ENCODE measurements around the gene IL22RA2.

GRCh38 chr6:137185290-137185689, 11.8 kb upstream of the IL22RA2 start:
- TF ChIP-seq CTCF (IDR thresholded peaks at IDR 0.05; ENCODE audit: insufficient read depth, low read depth, low read length) (no peak), EZH2 (IDR thresholded peaks at IDR 0.05; ENCODE audit: insufficient read depth, low read length) (no peak)

All from astrocyte (in vitro differentiated cells and primary cell).